Astrocyte (in vitro differentiated cells and primary cell): ENCODE data around the gene SPATA31E1. TPM values are rescaled to one million over a fixed set of nuclear protein-coding genes. Genes with fewer than 3 reads are reported as not detected.

Experiments
- DNase-seq: peaks from one replicate; pipeline ENCODE4 v3.0.0-alpha.2; 2010; ENCODE audit warnings: low read depth
- FAIRE-seq: peaks from 2 replicates; lab custom pipeline; 2011; peaks lifted over from hg19 to GRCh38; lab: Jason Lieb, UNC
- H2AFZ ChIP-seq: 2 replicates; pipeline ENCODE4 v1.6.0; 2012; ENCODE audit warnings: low read depth, low read length, inconsistent platforms
- H3K27ac ChIP-seq: 2 replicates; pipeline ENCODE4 v1.5.1; 2011; ENCODE audit warnings: low read depth, low read length, inconsistent platforms
- H3K27me3 ChIP-seq: 2 replicates; pipeline ENCODE4 v1.6.0; 2011; ENCODE audit warnings: low read length, inconsistent platforms; ENCODE audit not compliant: insufficient read depth
- H3K36me3 ChIP-seq: 2 replicates; pipeline ENCODE4 v1.5.1; 2011; ENCODE audit warnings: low read length, inconsistent platforms; ENCODE audit not compliant: insufficient read depth
- H3K4me1 ChIP-seq: 2 replicates; pipeline ENCODE4 v1.5.1; 2011; ENCODE audit warnings: low read length, inconsistent platforms; ENCODE audit not compliant: insufficient read depth
- H3K4me2 ChIP-seq: 2 replicates; pipeline ENCODE4 v1.6.0; 2012; ENCODE audit warnings: low read length, inconsistent platforms
- H3K4me3 ChIP-seq: 2 replicates; pipeline ENCODE4 v1.5.1; 2011; ENCODE audit warnings: low read depth, mild to moderate bottlenecking, low read length, inconsistent platforms; ENCODE audit not compliant: insufficient read depth
- H3K79me2 ChIP-seq: 2 replicates; pipeline ENCODE4 v1.6.0; 2012; ENCODE audit warnings: mild to moderate bottlenecking, low read length, inconsistent platforms; ENCODE audit not compliant: insufficient read depth
- H3K9ac ChIP-seq: 2 replicates; pipeline ENCODE4 v1.6.0; 2012; ENCODE audit warnings: mild to moderate bottlenecking, low read length, inconsistent platforms
- H3K9me3 ChIP-seq: 2 replicates; pipeline ENCODE4 v1.5.1; 2012; ENCODE audit warnings: low read depth, mild to moderate bottlenecking, low read length, inconsistent platforms; ENCODE audit not compliant: insufficient read depth
- H4K20me1 ChIP-seq: 2 replicates; pipeline ENCODE4 v1.6.0; 2012; ENCODE audit warnings: low read length, inconsistent platforms; ENCODE audit not compliant: insufficient read depth
- H3K27ac Mint-ChIP-seq: one replicate; pipeline ENCODE4 v1.8.0; 2021; ENCODE audit warnings: mild to moderate bottlenecking, mixed read lengths; ENCODE audit not compliant: unreplicated experiment
- H3K27me3 Mint-ChIP-seq: one replicate; pipeline ENCODE4 v1.8.0; 2021; ENCODE audit warnings: low read depth, mixed read lengths; ENCODE audit not compliant: unreplicated experiment
- H3K36me3 Mint-ChIP-seq: one replicate; pipeline ENCODE4 v1.8.0; 2021; ENCODE audit warnings: low read depth, mixed read lengths; ENCODE audit not compliant: unreplicated experiment
- H3K4me1 Mint-ChIP-seq: one replicate; pipeline ENCODE4 v1.8.0; 2021; ENCODE audit warnings: low read depth, mixed read lengths; ENCODE audit not compliant: unreplicated experiment
- H3K4me3 Mint-ChIP-seq: one replicate; pipeline ENCODE4 v1.8.0; 2021; ENCODE audit warnings: mild to moderate bottlenecking, moderate library complexity, mixed read lengths; ENCODE audit not compliant: unreplicated experiment
- H3K9me3 Mint-ChIP-seq: one replicate; pipeline ENCODE4 v1.8.0; 2021; ENCODE audit warnings: mild to moderate bottlenecking, mixed read lengths; ENCODE audit not compliant: unreplicated experiment
- EZH2 ChIP-seq: IDR thresholded peaks from 2 replicates; pipeline ENCODE4 v1.6.1; 2012; ENCODE audit warnings: mild to moderate bottlenecking, low read length, inconsistent platforms; ENCODE audit not compliant: insufficient read depth
- total RNA-seq: library from RNA; stranded (reverse); gene quantifications from 2 replicates; pipeline ENCODE4 v1.2.1, GENCODE V29; 2021
- TF ChIP-seq, protein P1 (sequence below): IDR thresholded peaks from 2 replicates; pipeline ENCODE4 v1.5.1; 2011; ENCODE audit warnings: low read depth, mild to moderate bottlenecking, inconsistent platforms, low read length, moderate library complexity; ENCODE audit not compliant: insufficient read depth

The SPATA31E1 gene
- total RNA-seq, 1 donor from 2014 or later, result not detected

DNA sequence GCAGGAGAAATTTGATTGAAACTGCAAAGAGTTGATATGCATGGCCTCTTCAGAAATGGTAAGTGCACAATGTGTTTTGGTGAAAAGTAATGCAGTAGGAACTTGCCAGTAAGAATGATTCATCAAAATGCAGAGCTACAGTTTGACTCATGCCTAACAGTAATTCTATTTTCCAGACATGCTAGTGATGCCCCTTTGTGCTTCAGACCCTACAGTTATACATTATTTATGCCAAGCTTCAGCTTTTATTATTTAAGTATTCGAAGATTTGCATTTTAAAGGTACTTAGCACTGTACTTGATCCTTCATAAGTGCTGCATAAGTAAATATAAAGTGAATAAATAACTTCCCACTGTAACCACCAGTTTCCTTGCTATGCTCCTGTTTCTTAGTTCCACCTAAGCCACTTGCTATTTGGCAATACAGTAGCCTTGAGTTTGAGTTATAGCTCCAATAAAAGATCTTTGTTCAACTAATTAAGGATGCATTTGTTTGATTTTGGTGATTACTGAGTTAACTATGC is 3.6 kb upstream of the SPATA31E1 start:
- TF ChIP-seq EZH2, result no peak
- TF ChIP-seq, protein P1, sequence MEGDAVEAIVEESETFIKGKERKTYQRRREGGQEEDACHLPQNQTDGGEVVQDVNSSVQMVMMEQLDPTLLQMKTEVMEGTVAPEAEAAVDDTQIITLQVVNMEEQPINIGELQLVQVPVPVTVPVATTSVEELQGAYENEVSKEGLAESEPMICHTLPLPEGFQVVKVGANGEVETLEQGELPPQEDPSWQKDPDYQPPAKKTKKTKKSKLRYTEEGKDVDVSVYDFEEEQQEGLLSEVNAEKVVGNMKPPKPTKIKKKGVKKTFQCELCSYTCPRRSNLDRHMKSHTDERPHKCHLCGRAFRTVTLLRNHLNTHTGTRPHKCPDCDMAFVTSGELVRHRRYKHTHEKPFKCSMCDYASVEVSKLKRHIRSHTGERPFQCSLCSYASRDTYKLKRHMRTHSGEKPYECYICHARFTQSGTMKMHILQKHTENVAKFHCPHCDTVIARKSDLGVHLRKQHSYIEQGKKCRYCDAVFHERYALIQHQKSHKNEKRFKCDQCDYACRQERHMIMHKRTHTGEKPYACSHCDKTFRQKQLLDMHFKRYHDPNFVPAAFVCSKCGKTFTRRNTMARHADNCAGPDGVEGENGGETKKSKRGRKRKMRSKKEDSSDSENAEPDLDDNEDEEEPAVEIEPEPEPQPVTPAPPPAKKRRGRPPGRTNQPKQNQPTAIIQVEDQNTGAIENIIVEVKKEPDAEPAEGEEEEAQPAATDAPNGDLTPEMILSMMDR, result no peak

DNA sequence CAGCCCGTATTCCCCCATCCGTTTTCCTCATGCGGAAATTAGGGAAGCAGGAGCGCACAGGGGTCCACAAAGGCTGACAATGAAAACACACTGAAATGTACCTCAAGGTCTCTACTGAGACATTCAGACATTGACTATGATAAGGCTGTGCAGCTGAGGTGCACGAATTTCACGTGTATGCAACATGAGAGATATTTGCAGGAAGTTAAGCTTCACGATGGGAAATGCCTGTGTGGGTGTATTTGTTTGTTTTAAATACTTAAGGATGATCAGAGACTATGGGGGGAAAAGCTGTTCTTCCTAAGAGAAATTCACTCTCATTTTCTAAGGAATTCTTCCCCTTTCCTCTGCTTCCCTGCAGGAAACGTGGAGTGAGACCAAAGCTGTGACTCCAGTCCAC is 2.6 kb upstream of the SPATA31E1 start:
- peaks cover 7% of the 10 kb centered on the region for H3K9me3 ChIP-seq
- Mint-ChIP-seq H3K4me1 (peaks cover 13% of the 10 kb centered on the region), H3K27me3 (peaks cover 12% of the 10 kb centered on the region), H3K9me3 (peaks cover 7% of the 10 kb centered on the region), H3K4me3 (no peak overlapping the region), H3K27ac (peak overlapping the region; percentile 15), H3K36me3 (no peaks in the 10 kb centered on the region)
- no peak overlapping the region for H3K27ac ChIP-seq
- no peaks in the 10 kb centered on the region for H3K36me3 ChIP-seq
- H3K79me2 ChIP-seq, result no peaks in the 10 kb centered on the region
- no peak overlapping the region for H3K9ac ChIP-seq
- TF ChIP-seq, protein P1, result no peak
- TF ChIP-seq EZH2, result no peak
- H2AFZ ChIP-seq, result no peak overlapping the region
- H3K4me2 ChIP-seq, result peak overlapping the region; percentile 3
- FAIRE-seq (no peak), DNase-seq (peak; percentile 39)
- H3K27me3 ChIP-seq, result no peaks in the 10 kb centered on the region
- H3K4me1 ChIP-seq, result peaks cover 4% of the 10 kb centered on the region
- H3K4me3 ChIP-seq, result no peak overlapping the region
- H4K20me1 ChIP-seq, result no peaks in the 10 kb centered on the region

More for the DNA sequence above, 3.6 kb upstream of the SPATA31E1 start:
- Mint-ChIP-seq H3K27me3 (peaks cover 11% of the 10 kb centered on the region), H3K4me1 (peaks cover 15% of the 10 kb centered on the region), H3K4me3 (no peak overlapping the region), H3K9me3 (peaks cover 7% of the 10 kb centered on the region), H3K36me3 (no peaks in the 10 kb centered on the region), H3K27ac (peak overlapping the region; percentile 48)
- H3K27me3 ChIP-seq, result no peaks in the 10 kb centered on the region
- H3K4me2 ChIP-seq, result peak overlapping the region; percentile 47
- H3K27ac ChIP-seq, result peak overlapping the region; percentile 59
- no peak overlapping the region for H3K9ac ChIP-seq
- H3K4me3 ChIP-seq, result no peak overlapping the region
- H3K36me3 ChIP-seq, result no peaks in the 10 kb centered on the region
- DNase-seq, result peak; percentile 88
- no peaks in the 10 kb centered on the region for H3K79me2 ChIP-seq
- H3K4me1 ChIP-seq, result peaks cover 4% of the 10 kb centered on the region
- H4K20me1 ChIP-seq, result no peaks in the 10 kb centered on the region
- peaks cover 7% of the 10 kb centered on the region for H3K9me3 ChIP-seq
- H2AFZ ChIP-seq, result peak overlapping the region; percentile 35
- peak; percentile 79 for FAIRE-seq

DNA sequence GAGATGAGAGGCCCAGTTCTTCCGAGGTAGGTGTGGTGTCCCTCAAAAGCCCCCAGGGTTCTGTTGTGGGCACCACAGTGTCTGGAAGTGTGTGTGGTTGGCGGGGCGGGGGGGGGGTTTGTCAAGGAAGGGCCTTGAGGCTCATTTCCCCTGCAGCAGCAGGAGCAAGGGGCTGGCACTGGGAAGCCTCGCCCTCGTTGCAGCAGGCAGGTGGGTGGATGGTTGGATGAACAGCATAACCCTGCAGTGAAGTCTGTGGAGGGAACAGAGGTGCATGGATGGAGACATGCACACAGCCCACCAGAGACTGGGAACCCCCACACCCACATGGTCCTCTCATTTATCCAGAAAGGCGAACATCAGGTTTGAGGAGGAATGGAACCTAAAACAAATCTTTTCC is 2.0 kb upstream of the SPATA31E1 start:
- Histone ChIP-seq H3K4me3 (no peak overlapping the region), H3K4me2 (no peak overlapping the region), H3K27me3 (no peaks in the 10 kb centered on the region), H3K9ac (no peak overlapping the region), H3K27ac (no peak overlapping the region), H3K36me3 (no peaks in the 10 kb centered on the region), H4K20me1 (no peaks in the 10 kb centered on the region), H3K9me3 (peaks cover 7% of the 10 kb centered on the region), H3K79me2 (no peaks in the 10 kb centered on the region), H3K4me1 (peaks cover 4% of the 10 kb centered on the region), H2AFZ (no peak overlapping the region)
- Mint-ChIP-seq H3K9me3 (peaks cover 7% of the 10 kb centered on the region), H3K27ac (no peak overlapping the region), H3K36me3 (no peaks in the 10 kb centered on the region), H3K4me1 (peaks cover 13% of the 10 kb centered on the region), H3K4me3 (no peak overlapping the region), H3K27me3 (peaks cover 15% of the 10 kb centered on the region)
- no peak for DNase-seq
- TF ChIP-seq EZH2, result no peak
- TF ChIP-seq, protein P1, result no peak
- FAIRE-seq, result no peak
